SK-N-SH (cell line): ENCODE results near the gene IDE.

ENCODE experiments used
- CHD2 ChIP-seq: fragments of 150-350 bp; IDR thresholded peaks from 2 replicates; pipeline ENCODE4 v1.6.1; 2018; ENCODE audit warnings: low read length; ENCODE audit not compliant: partially characterized antibody
- CTCF ChIP-seq: fragments of 200-600 bp; sonication (generic); IDR thresholded peaks from 2 replicates; pipeline ENCODE4 v1.6.1; 2017; ENCODE audit warnings: antibody characterized with exemption, mild to moderate bottlenecking, moderate library complexity
- EP300 ChIP-seq, 2 experiments: IDR thresholded peaks; 2 replicates each; pipeline versions ENCODE4 v1.4.0 to v1.6.1; 2012; ENCODE audit warnings: borderline replicate concordance in 1 of 2, low read depth in 1 of 2, low read length in 1 of 2
- EZH2phosphoT487 ChIP-seq: fragments of 200-600 bp; sonication (generic); IDR thresholded peaks from 2 replicates; pipeline ENCODE4 v1.6.1; 2017; ENCODE audit warnings: low read depth, mixed run types, mild to moderate bottlenecking, antibody characterized with exemption, moderate library complexity, borderline replicate concordance
- JUND ChIP-seq: IDR thresholded peaks from 2 replicates; pipeline ENCODE4 v1.4.0; 2012
- MAX ChIP-seq: IDR thresholded peaks from 2 replicates; pipeline ENCODE4 v1.4.0; 2012; ENCODE audit warnings: low read depth
- MXI1 ChIP-seq: IDR thresholded peaks from 2 replicates; pipeline ENCODE4 v1.6.1; 2012; ENCODE audit warnings: mild to moderate bottlenecking, low read depth, low read length, improper control_type of control experiment
- POLR2AphosphoS5 ChIP-seq: IDR thresholded peaks from 2 replicates; pipeline ENCODE4 v1.6.1; 2012; ENCODE audit warnings: low read depth, low read length
- TAF1 ChIP-seq: IDR thresholded peaks from 2 replicates; pipeline ENCODE4 v1.6.1; 2012; ENCODE audit warnings: low read depth, mild to moderate bottlenecking, low read length, moderate library complexity, borderline replicate concordance
- USF2 ChIP-seq: fragments of 150-350 bp; IDR thresholded peaks from 2 replicates; pipeline ENCODE4 v1.6.1; 2017; ENCODE audit warnings: antibody characterized with exemption, low read length, low read depth, borderline replicate concordance
- YY1 ChIP-seq: IDR thresholded peaks from 2 replicates; pipeline ENCODE4 v1.4.0; 2012; ENCODE audit warnings: low read depth, mild to moderate bottlenecking
- ZBTB33 ChIP-seq: IDR thresholded peaks from 2 replicates; pipeline ENCODE4 v1.4.0; 2012; ENCODE audit warnings: low read depth, borderline replicate concordance

- TF ChIP-seq CHD2 (no peak), CTCF (no peak), EZH2phosphoT487 (no peak), POLR2AphosphoS5 (no peak), TAF1 (no peak), JUND (no peak), USF2 (no peak), MXI1 (no peak), EP300 (IDR thresholded peaks at IDR 0.05; ENCODE audit: borderline replicate concordance in 1 of 2, low read depth in 1 of 2, low read length in 1 of 2) (no peak), MAX (no peak), ZBTB33 (no peak), YY1 (no peak)
Observed at GRCh38 chr10:92413519-92413918, 160.4 kb downstream of the IDE start.
